PC-9 (cell line): ENCODE measurements around the gene DOCK4. TPM values are rescaled to one million over a fixed set of nuclear protein-coding genes. Genes with fewer than 3 reads are reported as not detected.

Experiments
- BruUV-seq: library from RNA; stranded (reverse); fragments of 400-500 nt; replicated peaks from 2 replicates; lab custom pipeline; 2021; lab: Mats Ljungman, UMichigan
- CTCF ChIA-PET: fragments of 300-600 bp; sonication (Branson Sonifier 250); formaldehyde crosslinking; loops from one replicate; lab custom pipeline; 2022; ENCODE audit warnings: antibody characterized with exemption; lab: Charles Lee
- POLR2A ChIA-PET: fragments of 300-600 bp; sonication (Branson Sonifier 250); formaldehyde crosslinking; loops from one replicate; lab custom pipeline; 2022; ENCODE audit warnings: antibody characterized with exemption; ENCODE audit not compliant: unreplicated experiment; lab: Charles Lee
- DNase-seq, 2 experiments: peaks; one replicate each; pipeline versions ENCODE4 v3.0.0 to v3.0.0-alpha.2; 2015 to 2022; ENCODE audit warnings: mixed read lengths in 1 of 2
- H2AFZ ChIP-seq: fragments of 200-600 bp; sonication (generic); 2 replicates; pipeline ENCODE4 v1.8.1; 2017; ENCODE audit warnings: antibody characterized with exemption
- H3F3A ChIP-seq: fragments of 200-600 bp; sonication (generic); 2 replicates; pipeline ENCODE4 v1.8.1; 2017; ENCODE audit warnings: antibody characterized with exemption, mild to moderate bottlenecking, low read depth; ENCODE audit not compliant: insufficient read depth
- H3K27ac ChIP-seq: fragments of 200-600 bp; sonication (generic); 2 replicates; pipeline ENCODE4 v1.6.1; 2016; ENCODE audit warnings: mixed run types
- H3K27me3 ChIP-seq: fragments of 200-600 bp; sonication (generic); 2 replicates; pipeline ENCODE4 v1.6.1; 2016; ENCODE audit warnings: low read depth, mixed run types; ENCODE audit not compliant: insufficient read depth
- H3K36me3 ChIP-seq: fragments of 200-600 bp; sonication (generic); 2 replicates; pipeline ENCODE4 v1.6.1; 2016; ENCODE audit warnings: low read depth, mixed run types
- H3K4me1 ChIP-seq: fragments of 200-600 bp; sonication (generic); replicated peaks from 2 replicates; pipeline ENCODE4 v1.6.1; 2016; ENCODE audit warnings: mixed run types; ENCODE audit not compliant: insufficient read depth
- H3K4me2 ChIP-seq: fragments of 200-600 bp; sonication (generic); 2 replicates; pipeline ENCODE4 v1.6.1; 2017; ENCODE audit warnings: mixed run types
- H3K4me3 ChIP-seq: fragments of 200-600 bp; sonication (generic); 2 replicates; pipeline ENCODE4 v1.6.1; 2016; ENCODE audit warnings: mixed run types
- H3K79me2 ChIP-seq: fragments of 200-600 bp; sonication (generic); 2 replicates; pipeline ENCODE4 v1.6.1; 2017; ENCODE audit warnings: low read depth, mixed run types
- H3K9me2 ChIP-seq: fragments of 200-600 bp; sonication (generic); 2 replicates; pipeline ENCODE4 v1.8.1; 2017; ENCODE audit warnings: mild to moderate bottlenecking; ENCODE audit not compliant: insufficient read depth
- H3K9me3 ChIP-seq: fragments of 200-600 bp; sonication (generic); 2 replicates; pipeline ENCODE4 v1.8.1; 2016; ENCODE audit warnings: low read depth; ENCODE audit not compliant: insufficient read depth
- H4K20me1 ChIP-seq: fragments of 200-600 bp; sonication (generic); 2 replicates; pipeline ENCODE4 v1.8.1; 2017; ENCODE audit not compliant: insufficient read depth
- CTCF ChIP-seq: fragments of 200-600 bp; sonication (generic); conservative IDR thresholded peaks from 2 replicates; pipeline ENCODE4 v1.6.1; 2017; ENCODE audit warnings: mixed run types, antibody characterized with exemption, mild to moderate bottlenecking, moderate library complexity
- EZH2 ChIP-seq: fragments of 200-600 bp; sonication (generic); IDR thresholded peaks from 2 replicates; pipeline ENCODE4 v1.8.0; 2017; ENCODE audit warnings: antibody characterized with exemption, low read depth
- intact Hi-C: fragments of 100-400 bp; cut with micrococcal nuclease; formaldehyde crosslinking; loops from one replicate; pipeline ENCODE4 v1.10.0; 2022; ENCODE audit not compliant: unreplicated experiment
- total RNA-seq: library from RNA; stranded (reverse); gene quantifications from 2 replicates; pipeline ENCODE4 v1.2.3, GENCODE V29; 2021

Gene DOCK4
- total RNA-seq, 1 experiment from 2014 or later = 0.98 TPM

GRCh38 chr7:111931016-111931517 is 275.1 kb downstream of the DOCK4 start:
- CTCF ChIA-PET = interaction anchor here (0.6 kb wide), 1 partner anchor 274 kb away, joined by 3 read pairs; no protein-coding TSS in a partner anchor
- Histone ChIP-seq H4K20me1 (no peaks in the 10 kb centered on the region), H3K9me2 (no peaks in the 10 kb centered on the region), H3F3A (no peaks in the 10 kb centered on the region), H3K9me3 (no peaks in the 10 kb centered on the region), H3K36me3 (no peaks in the 10 kb centered on the region), H3K79me2 (no peaks in the 10 kb centered on the region), H3K4me1 (no peaks in the 10 kb centered on the region), H2AFZ (0 out of 2 replicates have a peak overlapping the region, but pooled peaks have one; percentile 52), H3K4me2 (no peak overlapping the region), H3K4me3 (no peak overlapping the region), H3K27me3 (no peaks in the 10 kb centered on the region), H3K27ac (no peak overlapping the region)
- intact Hi-C loops = no loop called here
- TF ChIP-seq EZH2 (no peak), CTCF (no peak)
- POLR2A ChIA-PET = no interaction called here
- DNase-seq = no peak
- BruUV-seq = no TSS peak

- intact Hi-C loops = no loop called here
- H2AFZ ChIP-seq = no peak overlapping the region
- H3K79me2 ChIP-seq = no peaks in the 10 kb centered on the region
- POLR2A ChIA-PET = no interaction called here
- H3K27ac ChIP-seq = no peak overlapping the region
- H3K9me3 ChIP-seq = no peaks in the 10 kb centered on the region
- H3K9me2 ChIP-seq = no peaks in the 10 kb centered on the region
- no peaks in the 10 kb centered on the region for H3K36me3 ChIP-seq
- no peaks in the 10 kb centered on the region for H3K27me3 ChIP-seq
- no peak overlapping the region for H3K4me2 ChIP-seq
- BruUV-seq = no TSS peak
- no peaks in the 10 kb centered on the region for H3F3A ChIP-seq
- no peak overlapping the region for H3K4me3 ChIP-seq
- no peaks in the 10 kb centered on the region for H3K4me1 ChIP-seq
- CTCF ChIA-PET = no interaction called here
- no peaks in the 10 kb centered on the region for H4K20me1 ChIP-seq
- TF ChIP-seq EZH2 (no peak), CTCF (no peak; the same call in 1 of the 2 replicates)
- no peak for DNase-seq
Measured at GRCh38 chr7:111929264-111929663, 276.9 kb downstream of the DOCK4 start.

GRCh38 chr7:111927353-111928019 is 278.7 kb downstream of the DOCK4 start:
- Histone ChIP-seq H3F3A (no peaks in the 10 kb centered on the region), H3K4me3 (no peak overlapping the region), H3K27me3 (no peaks in the 10 kb centered on the region), H3K9me3 (no peaks in the 10 kb centered on the region), H4K20me1 (no peaks in the 10 kb centered on the region), H3K9me2 (no peaks in the 10 kb centered on the region), H3K36me3 (no peaks in the 10 kb centered on the region), H2AFZ (no peak overlapping the region), H3K4me1 (no peaks in the 10 kb centered on the region), H3K27ac (no peak overlapping the region), H3K4me2 (no peak overlapping the region), H3K79me2 (no peaks in the 10 kb centered on the region)
- no peak for TF ChIP-seq EZH2
- POLR2A ChIA-PET = no interaction called here
- CTCF ChIA-PET = no interaction called here
- no TSS peak for BruUV-seq
- intact Hi-C loops = no loop called here
- no peak for DNase-seq
